Esophagus squamous epithelium (tissue), 5 donors: ENCODE results near the gene RHOBTB1. TPM values are rescaled to one million over a fixed set of nuclear protein-coding genes. Genes with fewer than 3 reads are reported as not detected.

Experiments used
- DNase-seq: peaks from one replicate; lab custom pipeline; 2025; lab: John Stamatoyannopoulos, UW
- H3K27ac ChIP-seq, 4 donors: fragments of 200-600 bp; sonication (generic); one replicate each; pipeline ENCODE4 v1.5.1; 2016 to 2019; ENCODE audit warnings: mild to moderate bottlenecking in 1 of 4
- H3K27me3 ChIP-seq, 4 donors: fragments of 200-600 bp; sonication (generic); 1 replicate in 3 of 4; 2 replicates in 1 of 4; pipeline versions ENCODE4 v1.5.1 to v1.6.0; 2017 to 2021; ENCODE audit warnings: antibody characterized with exemption in 1 of 4
- H3K36me3 ChIP-seq, 3 donors: fragments of 200-600 bp; sonication (generic); one replicate each; pipeline ENCODE4 v1.5.1; 2016 to 2019
- H3K4me1 ChIP-seq, 3 donors: fragments of 200-600 bp; sonication (generic); one replicate each; pipeline ENCODE4 v1.5.1; 2017 to 2019
- H3K4me3 ChIP-seq, 4 donors: fragments of 200-600 bp; sonication (generic); 1 replicate in 3 of 4; 2 replicates in 1 of 4; pipeline ENCODE4 v1.5.1; 2016 to 2019; ENCODE audit warnings: mild to moderate bottlenecking in 2 of 4, moderate library complexity in 1 of 4
- H3K9me3 ChIP-seq, 3 donors: fragments of 200-600 bp; sonication (generic); one replicate each; pipeline ENCODE4 v1.5.1; 2016 to 2019
- CTCF ChIP-seq, 6 experiments: fragments of 450-650 bp in 4 of 6; fragments of 200-600 bp in 2 of 6; sonication (generic) in 2 of 6; IDR thresholded peaks; one replicate each; pipeline ENCODE4 v1.5.1; 2016 to 2019; ENCODE audit warnings: antibody characterized with exemption in 6 of 6, mild to moderate bottlenecking in 4 of 6, moderate library complexity in 4 of 6
- POLR2A ChIP-seq, 4 donors: fragments of 450-650 bp; IDR thresholded peaks; one replicate each; pipeline ENCODE4 v1.6.1; 2017; ENCODE audit warnings: antibody characterized with exemption in 4 of 4, mild to moderate bottlenecking in 4 of 4, moderate library complexity in 3 of 4
- WGBS, 2 donors: methylation state at CpG; one replicate each; pipeline ENCODE4 v1.1.5; 2018; 5-methylcytosine and 5-hydroxymethylcytosine counted together
- intact Hi-C: fragments of 100-400 bp; cut with DNase I; formaldehyde crosslinking; loops from one replicate; pipeline ENCODE4 v1.15.0; 2022
- total RNA-seq, 4 donors: library from RNA; depleted of rRNA; stranded (reverse); fragments of >200 nt; gene quantifications; one replicate each; pipeline ENCODE4 v1.1.0, GENCODE V29; 2016
- donor health status: DM: yes; HTN: yes; CAD: no.

Gene RHOBTB1
- total RNA-seq, 4 donors from 2014 or later: 0.11 to 3.4 (median 1.4) TPM

GRCh38 chr10:60896810-60897209, 47.2 kb downstream of the RHOBTB1 start:
- Histone ChIP-seq H3K36me3 (no peaks in the 10 kb centered on the region), H3K4me1 (peaks cover 0 to 14% (median 0%) of the 10 kb centered on the region in 3 donors), H3K27ac (no peak overlapping the region), H3K9me3 (no peaks in the 10 kb centered on the region), H3K27me3 (no peaks in the 10 kb centered on the region), H3K4me3 (no peak overlapping the region)
- DNase-seq: no peak
- intact Hi-C loops: no loop called here
- no peak for TF ChIP-seq CTCF (IDR thresholded peaks at IDR 0.05)
- no peak for TF ChIP-seq POLR2A (IDR thresholded peaks at IDR 0.05)
- WGBS, 2 donors: 30 to 68% methylated on average over 2 of the region's 2 CpGs

GRCh38 chr10:60896033-60896432, 48.0 kb downstream of the RHOBTB1 start:
- no peak for TF ChIP-seq CTCF (IDR thresholded peaks at IDR 0.05)
- TF ChIP-seq POLR2A (IDR thresholded peaks at IDR 0.05): no peak
- Histone ChIP-seq H3K9me3 (no peaks in the 10 kb centered on the region), H3K27me3 (no peaks in the 10 kb centered on the region), H3K36me3 (no peaks in the 10 kb centered on the region), H3K4me1 (peaks cover 0 to 14% (median 0%) of the 10 kb centered on the region in 3 donors), H3K27ac (no peak overlapping the region), H3K4me3 (no peak overlapping the region)
- intact Hi-C loops: no loop called here
- DNase-seq: no peak

GRCh38 chr10:60894786-60895185, 49.2 kb downstream of the RHOBTB1 start:
- H3K27me3 ChIP-seq: no peaks in the 10 kb centered on the region
- no peak for TF ChIP-seq CTCF (IDR thresholded peaks at IDR 0.05)
- no peak for TF ChIP-seq POLR2A (IDR thresholded peaks at IDR 0.05)
- H3K4me3 ChIP-seq: no peak overlapping the region
- no peak overlapping the region for H3K27ac ChIP-seq
- no peak for DNase-seq
- H3K9me3 ChIP-seq: no peaks in the 10 kb centered on the region
- intact Hi-C loops: no loop called here
- H3K36me3 ChIP-seq: no peaks in the 10 kb centered on the region
- peaks cover 0 to 14% (median 0%) of the 10 kb centered on the region in 3 donors for H3K4me1 ChIP-seq

GRCh38 chr10:60893231-60893630, 50.8 kb downstream of the RHOBTB1 start:
- DNase-seq: no peak
- no peak overlapping the region for H3K4me3 ChIP-seq
- 87 to 89% methylated on average over 3 of the region's 3 CpGs for WGBS, 2 donors
- H3K9me3 ChIP-seq: no peaks in the 10 kb centered on the region
- TF ChIP-seq CTCF (IDR thresholded peaks at IDR 0.05): no peak
- no peak for TF ChIP-seq POLR2A (IDR thresholded peaks at IDR 0.05)
- H3K36me3 ChIP-seq: peaks cover 0 to 4% (median 0%) of the 10 kb centered on the region in 3 donors
- no peaks in the 10 kb centered on the region for H3K27me3 ChIP-seq
- intact Hi-C loops: no loop called here
- peaks cover 0 to 14% (median 0%) of the 10 kb centered on the region in 3 donors for H3K4me1 ChIP-seq
- H3K27ac ChIP-seq: no peak overlapping the region

- Histone ChIP-seq H3K9me3 (no peaks in the 10 kb centered on the region), H3K4me3 (no peak overlapping the region), H3K36me3 (peaks cover 0 to 4% (median 0%) of the 10 kb centered on the region in 3 donors), H3K27me3 (no peaks in the 10 kb centered on the region), H3K4me1 (peaks cover 0 to 14% (median 0%) of the 10 kb centered on the region in 3 donors), H3K27ac (no peak overlapping the region)
- intact Hi-C loops: no loop called here
- no peak for DNase-seq
- 94% methylated on average over 3 to 6 of the region's 8 CpGs for WGBS, 2 donors
- TF ChIP-seq POLR2A (IDR thresholded peaks at IDR 0.05) (no peak), CTCF (IDR thresholded peaks at IDR 0.05) (no peak)
Measured at GRCh38 chr10:60892571-60892970, 51.4 kb downstream of the RHOBTB1 start.
